A549 (cell line): ENCODE data around the gene ABCB8. TPM values are rescaled to one million over a fixed set of nuclear protein-coding genes. Genes with fewer than 3 reads are reported as not detected.

ENCODE experiments used
- CBX2 ChIP-seq: fragments of 200-600 bp; sonication (generic); IDR thresholded peaks from 2 replicates; pipeline ENCODE4 v1.6.1; 2016; ENCODE audit warnings: low read depth, mild to moderate bottlenecking, borderline replicate concordance
- CBX8 ChIP-seq: fragments of 200-600 bp; sonication (generic); IDR thresholded peaks from 2 replicates; pipeline ENCODE4 v1.6.1; 2016
- CEBPB ChIP-seq, 2 experiments: fragments of >200 bp in 1 of 2; sonication (Bioruptor Twin) in 1 of 2; formaldehyde crosslinking in 1 of 2; IDR thresholded peaks; 2 replicates each; pipeline ENCODE4 v1.6.1; 2012 to 2016
- CHD4 ChIP-seq: fragments of 200-600 bp; sonication (generic); IDR thresholded peaks from 2 replicates; pipeline ENCODE4 v1.6.1; 2016; ENCODE audit warnings: antibody characterized with exemption, mild to moderate bottlenecking, borderline replicate concordance
- EHMT2 ChIP-seq: fragments of 200-600 bp; sonication (generic); IDR thresholded peaks from 2 replicates; pipeline ENCODE4 v1.6.1; 2016; ENCODE audit warnings: antibody characterized with exemption, low read depth, mild to moderate bottlenecking, moderate library complexity
- ESRRA ChIP-seq: fragments of 150-350 bp; IDR thresholded peaks from 2 replicates; pipeline ENCODE4 v1.6.1; 2014; ENCODE audit warnings: mild to moderate bottlenecking, low read length, borderline replicate concordance
- GATA3 ChIP-seq: IDR thresholded peaks from 2 replicates; pipeline ENCODE4 v1.6.1; 2012; ENCODE audit warnings: borderline replicate concordance
- HMGXB4 ChIP-seq: fragments of 250-450 bp; sonication (Bioruptor Pico); IDR thresholded peaks from 2 replicates; pipeline ENCODE4 v1.5.0; 2021; ENCODE audit warnings: mild to moderate bottlenecking, moderate library complexity, borderline replicate concordance
- HOXA7 ChIP-seq: fragments of 250-450 bp; sonication (Bioruptor Pico); IDR thresholded peaks from 2 replicates; pipeline ENCODE4 v1.5.0; 2020; ENCODE audit warnings: mild to moderate bottlenecking, moderate library complexity
- JUNB ChIP-seq: fragments of >200 bp; sonication (Bioruptor Twin); formaldehyde crosslinking; IDR thresholded peaks from 2 replicates; pipeline ENCODE4 v1.6.1; 2016
- KDM5A ChIP-seq: fragments of 200-600 bp; sonication (generic); IDR thresholded peaks from 2 replicates; pipeline ENCODE4 v1.6.1; 2016; ENCODE audit warnings: antibody characterized with exemption, mild to moderate bottlenecking
- MAZ ChIP-seq: fragments of 150-350 bp; IDR thresholded peaks from 2 replicates; pipeline ENCODE4 v1.6.1; 2014; ENCODE audit warnings: antibody characterized with exemption, low read depth, low read length, borderline replicate concordance
- NPAS2 ChIP-seq: fragments of 250-450 bp; sonication (Bioruptor Pico); IDR thresholded peaks from 2 replicates; pipeline ENCODE4 v1.8.0; 2022; ENCODE audit warnings: mild to moderate bottlenecking, moderate library complexity, borderline replicate concordance
- NR3C1 ChIP-seq: fragments of >200 bp; sonication (Bioruptor Twin); formaldehyde crosslinking; IDR thresholded peaks from 3 replicates; pipeline ENCODE4 v1.6.1; 2017
- PBX3 ChIP-seq: IDR thresholded peaks from 2 replicates; pipeline ENCODE4 v1.6.1; 2012
- PHF8 ChIP-seq: fragments of 200-600 bp; sonication (generic); IDR thresholded peaks from 2 replicates; pipeline ENCODE4 v1.6.1; 2016; ENCODE audit warnings: low read depth, mild to moderate bottlenecking, antibody characterized with exemption, moderate library complexity, borderline replicate concordance
- RAD21 ChIP-seq, 2 experiments: fragments of >200 bp in 1 of 2; sonication (Bioruptor Twin) in 1 of 2; formaldehyde crosslinking in 1 of 2; IDR thresholded peaks in 1 of 2; conservative IDR thresholded peaks in 1 of 2; 2 replicates in 1 of 2; 3 replicates in 1 of 2; pipeline ENCODE4 v1.6.1; 2012 to 2018; ENCODE audit warnings: inconsistent platforms in 1 of 2
- RARB ChIP-seq: fragments of 250-450 bp; sonication (Bioruptor Pico); IDR thresholded peaks from 2 replicates; pipeline ENCODE4 v1.8.0; 2021; ENCODE audit warnings: mild to moderate bottlenecking, moderate library complexity
- RFX5 ChIP-seq: fragments of 450-650 bp; IDR thresholded peaks from 2 replicates; pipeline ENCODE4 v1.7.1; 2014; ENCODE audit warnings: antibody characterized with exemption, mild to moderate bottlenecking, moderate library complexity
- RNF2 ChIP-seq: fragments of 200-600 bp; sonication (generic); IDR thresholded peaks from 2 replicates; pipeline ENCODE4 v1.6.1; 2016; ENCODE audit warnings: low read depth, mild to moderate bottlenecking, antibody characterized with exemption, moderate library complexity, borderline replicate concordance
- SREBF2 ChIP-seq: fragments of 450-650 bp; IDR thresholded peaks from 2 replicates; pipeline ENCODE4 v1.6.1; 2014; ENCODE audit warnings: mild to moderate bottlenecking, moderate library complexity
- TFCP2L1 ChIP-seq: fragments of 250-450 bp; sonication (Bioruptor Pico); IDR thresholded peaks from 2 replicates; pipeline ENCODE4 v1.5.0; 2021; ENCODE audit warnings: mild to moderate bottlenecking
- TP53 ChIP-seq: fragments of 250-450 bp; sonication (Bioruptor Pico); IDR thresholded peaks from 2 replicates; pipeline ENCODE4 v1.5.0; 2021; ENCODE audit warnings: mild to moderate bottlenecking, moderate library complexity
- ZC3H11A ChIP-seq: fragments of 450-650 bp; IDR thresholded peaks from 2 replicates; pipeline ENCODE4 v1.6.1; 2014; ENCODE audit warnings: antibody characterized with exemption, mild to moderate bottlenecking
- ZFP36 ChIP-seq: fragments of 450-650 bp; IDR thresholded peaks from 2 replicates; pipeline ENCODE4 v1.6.1; 2014; ENCODE audit warnings: borderline replicate concordance; ENCODE audit not compliant: partially characterized antibody
- polyA plus RNA-seq, 4 experiments: library from polyadenylated mRNA; depleted of rRNA in 3 of 4; stranded (reverse); fragments of >200 nt; fragmentation: RNase III in 1 of 4; extraction: RNeasy Plus Mini Kit Qiagen cat#74134 plus additional on column Dnase treatment in 1 of 4; gene quantifications; 2 replicates in 3 of 4; 3 replicates in 1 of 4; pipeline ENCODE4 v1.2.3, GENCODE V29; 2011 to 2017
- TF ChIP-seq, protein P1 (sequence below): fragments of 450-650 bp; IDR thresholded peaks from 2 replicates; pipeline ENCODE4 v1.6.1; 2014; ENCODE audit warnings: antibody characterized with exemption

ABCB8 gene
- polyA plus RNA-seq, 2 of the 4 experiments (the other 2 are of a cell fraction), result 19.6 to 41.1 TPM

DNA sequence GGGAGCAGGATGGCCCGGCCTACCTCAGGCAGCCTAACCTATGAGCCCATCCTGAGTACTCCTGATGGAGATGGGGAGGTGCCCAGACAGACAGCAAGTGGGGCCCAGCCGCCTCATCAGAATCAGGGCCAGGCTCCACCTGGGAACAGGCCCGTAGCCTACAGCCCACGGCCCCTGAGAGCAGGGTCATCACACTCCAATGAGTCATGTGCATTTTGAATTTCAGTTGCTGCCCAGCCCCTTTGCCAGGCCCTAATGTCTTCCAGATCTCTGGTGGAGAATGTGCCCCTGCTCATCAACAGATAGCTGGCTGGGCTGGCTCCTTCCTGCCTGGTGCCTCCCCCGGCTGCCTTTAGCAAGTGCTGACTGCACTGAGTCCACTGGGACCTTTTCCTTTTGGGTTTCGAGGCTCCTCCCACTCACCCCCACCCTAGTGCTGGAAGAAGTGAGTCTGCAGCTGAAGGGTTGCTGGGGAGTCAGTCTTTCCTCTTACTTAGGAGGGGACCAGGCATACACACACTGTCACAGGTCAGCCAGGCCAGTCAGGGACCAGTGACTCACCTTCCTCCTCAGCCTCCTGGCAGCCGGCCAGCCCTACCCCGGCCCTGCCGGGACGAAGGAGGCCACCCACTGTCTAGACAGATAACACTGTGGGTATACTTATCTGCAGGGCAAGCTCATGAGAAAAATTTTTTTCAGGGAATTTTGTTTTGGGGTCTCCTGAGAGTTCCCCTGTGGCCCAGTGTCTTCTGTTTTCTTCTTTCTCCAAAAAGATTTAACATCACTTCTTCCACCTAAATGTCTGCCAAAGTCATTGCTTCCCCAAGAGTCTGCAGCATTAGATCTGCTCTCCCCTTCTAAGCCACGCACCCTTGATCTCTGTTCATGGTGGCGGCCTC is 10.9 kb downstream of the ABCB8 start (continued):
- no peak for TF ChIP-seq TP53 (CRISPR knock-in tag)
- no peak for TF ChIP-seq RNF2
- TF ChIP-seq PHF8, result no peak
- TF ChIP-seq, protein P1, sequence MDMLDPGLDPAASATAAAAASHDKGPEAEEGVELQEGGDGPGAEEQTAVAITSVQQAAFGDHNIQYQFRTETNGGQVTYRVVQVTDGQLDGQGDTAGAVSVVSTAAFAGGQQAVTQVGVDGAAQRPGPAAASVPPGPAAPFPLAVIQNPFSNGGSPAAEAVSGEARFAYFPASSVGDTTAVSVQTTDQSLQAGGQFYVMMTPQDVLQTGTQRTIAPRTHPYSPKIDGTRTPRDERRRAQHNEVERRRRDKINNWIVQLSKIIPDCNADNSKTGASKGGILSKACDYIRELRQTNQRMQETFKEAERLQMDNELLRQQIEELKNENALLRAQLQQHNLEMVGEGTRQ, result no peak
- no peak for TF ChIP-seq ZFP36
- no peak for TF ChIP-seq CBX8
- no peak for TF ChIP-seq ESRRA
- no peak for TF ChIP-seq ZC3H11A
- TF ChIP-seq TFCP2L1 (CRISPR knock-in tag), result no peak
- no peak for TF ChIP-seq NR3C1
- no peak for TF ChIP-seq SREBF2
- no peak for TF ChIP-seq MAZ
- no peak for TF ChIP-seq RFX5
- TF ChIP-seq JUNB, result peak; percentile 49
- TF ChIP-seq HMGXB4 (CRISPR knock-in tag), result no peak
- no peak for TF ChIP-seq CEBPB (IDR thresholded peaks at IDR 0.05)
- no peak for TF ChIP-seq EHMT2
- TF ChIP-seq NPAS2 (CRISPR knock-in tag), result no peak
- TF ChIP-seq HOXA7 (CRISPR knock-in tag), result no peak
- TF ChIP-seq CBX2, result no peak
- peak in 1 of 2 experiments; percentile 5; a peak in 2 of 5 replicates for TF ChIP-seq RAD21 (conservative IDR thresholded peaks at IDR 0.05 in 1 of 2, IDR thresholded peaks at IDR 0.05 in 1 of 2)
- TF ChIP-seq PBX3, result peak; percentile 28; the same call in 1 of the 2 replicates
- TF ChIP-seq KDM5A, result no peak
- no peak for TF ChIP-seq CHD4
- TF ChIP-seq GATA3, result peak; percentile 50; the same call in 1 of the 2 replicates
- TF ChIP-seq RARB (CRISPR knock-in tag), result no peak
